Natural killer cell (primary cell): Measurements from ENCODE around the gene NSF. TPM values are rescaled to one million over a fixed set of nuclear protein-coding genes. Genes with fewer than 3 reads are reported as not detected.

Experiments used
- ATAC-seq, 3 donors: fragments of 150-1000 bp in 2 of 3; fragments of 200-7000 bp in 1 of 3; cut with Tn5 transposase; 1 replicate in 1 of 3; 2 replicates in 2 of 3; pipeline ENCODE4 v1.10.0; 2021; ENCODE audit warnings: mild to moderate bottlenecking in 2 of 3, moderate library complexity in 2 of 3
- DNase-seq, 2 donors: peaks; one replicate each; pipeline versions ENCODE4 v3.0.0 to v3.0.0-alpha.2; 2013 to 2021; ENCODE audit warnings: mixed read lengths in 1 of 2
- H3K27ac ChIP-seq: one replicate; pipeline ENCODE4 v1.5.1; 2013; ENCODE audit warnings: mild to moderate bottlenecking, low read length
- H3K27me3 ChIP-seq: one replicate; pipeline ENCODE4 v1.6.1; 2013; ENCODE audit warnings: low read length; ENCODE audit not compliant: control insufficient read depth, insufficient read depth
- H3K36me3 ChIP-seq: one replicate; pipeline ENCODE4 v1.6.1; 2013; ENCODE audit warnings: low read length; ENCODE audit not compliant: control insufficient read depth, insufficient read depth
- H3K4me1 ChIP-seq: one replicate; pipeline ENCODE4 v1.6.1; 2013; ENCODE audit warnings: low read length; ENCODE audit not compliant: control insufficient read depth, insufficient read depth
- H3K4me3 ChIP-seq: one replicate; pipeline ENCODE4 v1.5.1; 2013; ENCODE audit warnings: low read length
- H3K9me3 ChIP-seq: one replicate; pipeline ENCODE4 v1.6.1; 2013; ENCODE audit warnings: low read length; ENCODE audit not compliant: control insufficient read depth, insufficient read depth
- H3K27ac Mint-ChIP-seq, 2 donors: one replicate each; pipeline ENCODE4 v1.8.0; 2022; ENCODE audit warnings: mild to moderate bottlenecking in 2 of 2, mixed read lengths in 2 of 2, moderate library complexity in 1 of 2
- H3K27me3 Mint-ChIP-seq, 2 donors: one replicate each; pipeline ENCODE4 v1.8.0; 2022; ENCODE audit warnings: low read depth in 2 of 2, mixed read lengths in 2 of 2
- H3K36me3 Mint-ChIP-seq: one replicate; pipeline ENCODE4 v1.8.0; 2022; ENCODE audit warnings: mixed read lengths
- H3K4me1 Mint-ChIP-seq, 2 donors: one replicate each; pipeline ENCODE4 v1.8.0; 2022; ENCODE audit warnings: mixed read lengths in 2 of 2
- H3K4me3 Mint-ChIP-seq: one replicate; pipeline ENCODE4 v1.8.0; 2022; ENCODE audit warnings: mild to moderate bottlenecking, moderate library complexity, mixed read lengths
- H3K9me3 Mint-ChIP-seq, 2 donors: one replicate each; pipeline ENCODE4 v1.8.0; 2022; ENCODE audit warnings: mixed read lengths in 2 of 2
- CTCF ChIP-seq: fragments of 200-600 bp; IDR thresholded peaks from one replicate; pipeline ENCODE4 v1.8.0; 2022; ENCODE audit warnings: antibody characterized with exemption
- WGBS: methylation state at CpG from one replicate; pipeline ENCODE4 v1.1.7; 2013; ENCODE audit warnings: missing lambda C conversion rate; ENCODE audit not compliant: insufficient coverage; 5-methylcytosine and 5-hydroxymethylcytosine counted together
- intact Hi-C: fragments of 100-400 bp; cut with micrococcal nuclease; formaldehyde crosslinking; loops from one replicate; pipeline ENCODE4 v1.14.2; 2022
- total RNA-seq, 4 donors: library from RNA; stranded (reverse); fragments of 120-200 nt in 1 of 4; gene quantifications; one replicate each; pipeline versions ENCODE4 v1.2.3 to v1.2.4, GENCODE V29; 2013 to 2022

Gene NSF
- total RNA-seq, 3 donors from 2014 or later (not counting 1 experiment from before 2014, with no cell fraction given), result 32.2 to 45.1 (median 39.9) TPM

- H3K9me3 Mint-ChIP-seq, result no peaks in the 10 kb centered on the region
- Histone ChIP-seq H3K9me3 (no peaks in the 10 kb centered on the region), H3K4me3 (no peak overlapping the region), H3K27ac (no peak overlapping the region), H3K27me3 (no peaks in the 10 kb centered on the region), H3K36me3 (no peaks in the 10 kb centered on the region), H3K4me1 (no peaks in the 10 kb centered on the region)
- no peaks in the 10 kb centered on the region for H3K36me3 Mint-ChIP-seq
- peaks cover 0 to 13% of the 10 kb centered on the region in 2 donors for H3K27me3 Mint-ChIP-seq
- TF ChIP-seq CTCF, result peak; percentile 31
- ATAC-seq (peak in 2 of 3 donors; percentile 36 to 72), DNase-seq (peak in 1 of 2 donors; percentile 36)
- no peak overlapping the region for H3K4me3 Mint-ChIP-seq
- 71% methylated on average over 9 of the region's 9 CpGs for WGBS
- intact Hi-C loops, result no loop called here
- H3K4me1 Mint-ChIP-seq, result no peaks in the 10 kb centered on the region
- no peak overlapping the region for H3K27ac Mint-ChIP-seq
Observed at GRCh38 chr17:46782250-46782953, 191.9 kb downstream of the NSF start.

- Histone ChIP-seq H3K9me3 (no peaks in the 10 kb centered on the region), H3K36me3 (no peaks in the 10 kb centered on the region), H3K4me3 (no peak overlapping the region), H3K27me3 (no peaks in the 10 kb centered on the region), H3K4me1 (no peaks in the 10 kb centered on the region), H3K27ac (no peak overlapping the region)
- TF ChIP-seq CTCF, result no peak
- H3K9me3 Mint-ChIP-seq, result no peaks in the 10 kb centered on the region
- intact Hi-C loops, result no loop called here
- H3K27ac Mint-ChIP-seq, result no peak overlapping the region
- H3K4me3 Mint-ChIP-seq, result no peak overlapping the region
- H3K4me1 Mint-ChIP-seq, result no peaks in the 10 kb centered on the region
- H3K27me3 Mint-ChIP-seq, result peaks cover 0 to 9% of the 10 kb centered on the region in 2 donors
- no peaks in the 10 kb centered on the region for H3K36me3 Mint-ChIP-seq
- 82% methylated on average over 7 of the region's 7 CpGs for WGBS
- ATAC-seq (no peak), DNase-seq (no peak)
Observed at GRCh38 chr17:46783031-46783593, 192.6 kb downstream of the NSF start.

GRCh38 chr17:46785696-46786095 lies 195.2 kb downstream of the NSF start:
- Mint-ChIP-seq H3K9me3 (no peaks in the 10 kb centered on the region), H3K27ac (no peak overlapping the region), H3K4me1 (no peaks in the 10 kb centered on the region), H3K36me3 (no peaks in the 10 kb centered on the region), H3K4me3 (no peak overlapping the region), H3K27me3 (peaks cover 11 to 13% of the 10 kb centered on the region in 2 donors)
- intact Hi-C loops, result no loop called here
- no peak overlapping the region for H3K4me3 ChIP-seq
- WGBS, result 80% methylated on average over 7 of the region's 7 CpGs
- TF ChIP-seq CTCF, result no peak
- DNase-seq, result no peak
- H3K27ac ChIP-seq, result no peak overlapping the region
- no peak for ATAC-seq
- H3K4me1 ChIP-seq, result no peaks in the 10 kb centered on the region
- H3K9me3 ChIP-seq, result peaks cover 3% of the 10 kb centered on the region
- no peaks in the 10 kb centered on the region for H3K27me3 ChIP-seq
- no peaks in the 10 kb centered on the region for H3K36me3 ChIP-seq
